Right lobe of liver (tissue), 4 donors: ENCODE results near the gene HRH2.

Experiments used
- POLR2A ChIP-seq: fragments of 450-650 bp; IDR thresholded peaks from one replicate; pipeline ENCODE4 v1.6.1; 2017; ENCODE audit warnings: antibody characterized with exemption, mild to moderate bottlenecking
- TF ChIP-seq, protein P1 (sequence below), 4 donors: fragments of 200-600 bp in 3 of 4; fragments of 450-650 bp in 1 of 4; IDR thresholded peaks; one replicate each; pipeline versions ENCODE4 v1.5.1 to v1.8.0; 2016 to 2022; ENCODE audit warnings: antibody characterized with exemption in 4 of 4, mild to moderate bottlenecking in 2 of 4
- donor health status: DM: no; HTN: no; CAD: no.
- donor health status: DM: no; HTN: no; CAD: no.
- donor health status: DM: no; HTN: yes; CAD: no.

DNA sequence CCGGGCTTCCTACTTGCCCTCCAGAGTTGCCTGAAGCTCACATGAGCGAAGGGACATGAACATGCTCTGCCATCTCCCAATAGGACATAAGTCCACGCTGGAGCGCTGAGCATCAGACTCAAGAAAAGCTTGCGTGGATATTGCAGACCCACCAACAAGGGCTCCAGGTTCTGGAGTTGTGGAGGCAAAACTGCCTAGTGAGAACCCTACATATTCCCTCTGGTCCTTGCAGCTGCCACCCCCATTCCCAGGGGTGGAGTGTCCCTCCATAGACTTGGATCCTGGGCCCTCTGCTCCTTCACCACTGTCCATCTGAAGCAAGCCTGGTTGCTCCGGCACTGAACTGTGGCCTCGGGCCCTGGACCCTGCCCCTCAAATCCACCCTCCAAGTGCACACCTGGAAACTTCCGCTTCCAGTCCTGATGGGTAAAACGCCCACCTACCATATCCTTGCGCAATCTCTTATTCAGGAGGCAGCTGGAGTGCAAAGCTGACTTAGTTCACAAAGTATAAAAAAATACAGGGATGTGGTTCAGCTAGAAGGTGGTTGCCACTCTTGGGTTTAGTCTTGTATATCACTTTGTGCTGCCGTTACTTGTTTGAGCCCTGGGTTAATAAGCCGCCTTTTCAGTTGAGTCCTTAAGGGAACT, 28.0 kb downstream of the HRH2 start:
- TF ChIP-seq POLR2A: no peak
- TF ChIP-seq, protein P1, sequence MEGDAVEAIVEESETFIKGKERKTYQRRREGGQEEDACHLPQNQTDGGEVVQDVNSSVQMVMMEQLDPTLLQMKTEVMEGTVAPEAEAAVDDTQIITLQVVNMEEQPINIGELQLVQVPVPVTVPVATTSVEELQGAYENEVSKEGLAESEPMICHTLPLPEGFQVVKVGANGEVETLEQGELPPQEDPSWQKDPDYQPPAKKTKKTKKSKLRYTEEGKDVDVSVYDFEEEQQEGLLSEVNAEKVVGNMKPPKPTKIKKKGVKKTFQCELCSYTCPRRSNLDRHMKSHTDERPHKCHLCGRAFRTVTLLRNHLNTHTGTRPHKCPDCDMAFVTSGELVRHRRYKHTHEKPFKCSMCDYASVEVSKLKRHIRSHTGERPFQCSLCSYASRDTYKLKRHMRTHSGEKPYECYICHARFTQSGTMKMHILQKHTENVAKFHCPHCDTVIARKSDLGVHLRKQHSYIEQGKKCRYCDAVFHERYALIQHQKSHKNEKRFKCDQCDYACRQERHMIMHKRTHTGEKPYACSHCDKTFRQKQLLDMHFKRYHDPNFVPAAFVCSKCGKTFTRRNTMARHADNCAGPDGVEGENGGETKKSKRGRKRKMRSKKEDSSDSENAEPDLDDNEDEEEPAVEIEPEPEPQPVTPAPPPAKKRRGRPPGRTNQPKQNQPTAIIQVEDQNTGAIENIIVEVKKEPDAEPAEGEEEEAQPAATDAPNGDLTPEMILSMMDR (IDR thresholded peaks at IDR 0.05): no peak
